ENCODE results near the gene IFI16. TPM values are rescaled to one million over a fixed set of nuclear protein-coding genes. Genes with fewer than 3 reads are reported as not detected.

IFI16 gene
- total RNA-seq, 1 experiment from 2014 or later, result 139 TPM

DNA sequence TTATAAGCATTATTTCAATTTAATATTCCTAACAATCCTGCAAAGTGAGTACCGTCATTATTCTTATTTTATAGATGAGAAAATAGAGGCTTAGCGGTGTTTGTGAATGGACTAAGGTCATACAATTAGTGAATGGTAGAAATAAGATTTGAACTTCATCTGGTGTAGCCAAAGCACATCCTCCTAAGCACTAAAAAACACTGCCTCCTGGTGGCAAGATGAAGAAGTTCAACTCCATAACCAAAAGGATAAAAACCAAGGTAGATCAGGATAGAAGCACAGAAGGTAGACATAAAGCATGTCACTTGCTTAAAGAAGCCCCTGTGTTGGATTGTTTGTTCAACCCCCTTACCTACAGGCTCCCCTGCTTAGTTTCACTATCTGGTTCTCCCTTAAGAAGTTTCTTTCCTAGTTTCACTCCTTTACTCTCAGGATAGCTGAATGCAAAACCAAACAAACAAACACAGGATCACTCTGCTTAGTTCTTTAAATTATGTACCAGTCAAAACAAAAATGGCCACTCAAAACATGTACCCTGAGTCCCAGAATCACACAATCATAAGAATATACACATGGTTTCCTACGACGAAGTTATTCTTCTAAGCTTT, 79.6 kb downstream of the IFI16 start:
- POLR2A ChIA-PET, result interaction anchor here (1.0 to 1.5 kb wide), 4 partner anchors 11 to 79 kb away, joined by 3 to 6 read pairs (median 6); partner anchors contain the start of gene IFI16
- intact Hi-C loops (cut with micrococcal nuclease), result no loop called here
- Mint-ChIP-seq H3K27ac (ENCODE audit: low read depth, unreplicated experiment) (no peak overlapping the region), H3K27me3 (ENCODE audit: insufficient read depth, unreplicated experiment) (no peaks in the 10 kb centered on the region), H3K4me3 (ENCODE audit: unreplicated experiment) (no peak overlapping the region), H3K9me3 (ENCODE audit: unreplicated experiment) (no peaks in the 10 kb centered on the region), H3K4me1 (ENCODE audit: insufficient read depth, unreplicated experiment) (peaks cover 32% of the 10 kb centered on the region), H3K36me3 (ENCODE audit: insufficient read depth, unreplicated experiment) (no peaks in the 10 kb centered on the region)
- DNase-seq (ENCODE audit: unreplicated experiment), result peak; percentile 29
- no TSS peak for BruUV-seq (replicated peaks)
- TF ChIP-seq, protein P1, sequence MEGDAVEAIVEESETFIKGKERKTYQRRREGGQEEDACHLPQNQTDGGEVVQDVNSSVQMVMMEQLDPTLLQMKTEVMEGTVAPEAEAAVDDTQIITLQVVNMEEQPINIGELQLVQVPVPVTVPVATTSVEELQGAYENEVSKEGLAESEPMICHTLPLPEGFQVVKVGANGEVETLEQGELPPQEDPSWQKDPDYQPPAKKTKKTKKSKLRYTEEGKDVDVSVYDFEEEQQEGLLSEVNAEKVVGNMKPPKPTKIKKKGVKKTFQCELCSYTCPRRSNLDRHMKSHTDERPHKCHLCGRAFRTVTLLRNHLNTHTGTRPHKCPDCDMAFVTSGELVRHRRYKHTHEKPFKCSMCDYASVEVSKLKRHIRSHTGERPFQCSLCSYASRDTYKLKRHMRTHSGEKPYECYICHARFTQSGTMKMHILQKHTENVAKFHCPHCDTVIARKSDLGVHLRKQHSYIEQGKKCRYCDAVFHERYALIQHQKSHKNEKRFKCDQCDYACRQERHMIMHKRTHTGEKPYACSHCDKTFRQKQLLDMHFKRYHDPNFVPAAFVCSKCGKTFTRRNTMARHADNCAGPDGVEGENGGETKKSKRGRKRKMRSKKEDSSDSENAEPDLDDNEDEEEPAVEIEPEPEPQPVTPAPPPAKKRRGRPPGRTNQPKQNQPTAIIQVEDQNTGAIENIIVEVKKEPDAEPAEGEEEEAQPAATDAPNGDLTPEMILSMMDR (IDR thresholded peaks at IDR 0.05; ENCODE audit: unreplicated experiment), result peak; percentile 52
- CTCF ChIA-PET, result interaction anchor here (0.6 to 2.7 kb wide), 25 partner anchors 10 to 1975 kb away, joined by 3 to 27 read pairs (median 3); partner anchors contain the start of genes AIM2 and IFI16

DNA sequence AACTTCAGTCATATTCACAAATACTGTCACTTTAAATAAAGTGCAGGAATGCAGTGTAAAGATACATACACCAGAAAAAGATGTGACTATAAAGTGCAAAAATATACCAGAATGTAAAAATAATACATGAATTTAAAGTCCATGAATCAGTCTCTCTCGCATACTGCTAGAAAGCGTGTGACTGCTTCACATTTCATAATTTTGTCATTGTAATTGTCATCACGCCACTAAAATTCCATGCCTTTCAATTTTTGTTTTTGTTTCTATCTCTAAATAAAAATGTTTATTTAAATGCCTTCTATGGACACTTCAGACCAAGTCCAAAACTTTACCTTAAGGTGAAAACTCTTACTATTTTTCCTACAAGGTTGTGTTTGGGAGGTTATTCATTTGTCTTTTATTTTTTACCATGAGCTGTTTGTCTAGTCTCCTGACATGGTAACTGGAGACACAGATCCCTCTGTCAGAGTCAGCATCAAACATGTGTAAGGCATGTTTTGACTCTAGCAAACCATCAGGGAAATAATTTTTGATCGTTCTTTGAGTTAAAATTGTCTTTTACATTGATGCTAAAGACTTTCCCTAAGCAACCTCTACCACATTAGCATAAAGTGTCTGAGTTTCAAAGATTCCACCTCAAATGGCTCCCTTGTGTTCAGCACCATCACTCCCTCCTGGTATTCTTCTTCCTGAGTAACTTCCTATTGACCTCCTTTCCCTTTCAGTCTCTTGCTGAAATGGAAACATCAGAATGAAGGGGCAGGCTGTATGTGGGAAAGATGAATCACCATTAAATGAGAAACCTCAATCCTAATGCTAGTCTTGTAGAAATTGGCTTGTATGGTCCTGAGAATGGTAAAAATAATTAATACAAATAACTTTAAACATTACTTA, 80.8 kb downstream of the IFI16 start:
- Mint-ChIP-seq H3K4me3 (ENCODE audit: unreplicated experiment) (no peak overlapping the region), H3K9me3 (ENCODE audit: unreplicated experiment) (no peaks in the 10 kb centered on the region), H3K4me1 (ENCODE audit: insufficient read depth, unreplicated experiment) (peaks cover 32% of the 10 kb centered on the region), H3K27ac (ENCODE audit: low read depth, unreplicated experiment) (peak overlapping the region; percentile 61), H3K27me3 (ENCODE audit: insufficient read depth, unreplicated experiment) (no peaks in the 10 kb centered on the region), H3K36me3 (ENCODE audit: insufficient read depth, unreplicated experiment) (no peaks in the 10 kb centered on the region)
- no TSS peak for BruUV-seq (replicated peaks)
- ChIA-PET POLR2A (interaction anchor here (0.6 to 1.5 kb wide), 6 partner anchors 8 to 833 kb away, joined by 3 to 6 read pairs (median 4); partner anchors contain the start of gene IFI16), CTCF (interaction anchor here (0.5 to 2.7 kb wide), 12 partner anchors 11 to 1108 kb away, joined by 3 to 12 read pairs (median 4); partner anchors contain the start of genes AIM2 and IFI16)
- TF ChIP-seq, protein P1 (IDR thresholded peaks at IDR 0.05; ENCODE audit: unreplicated experiment), result no peak
- peak; percentile 40 for DNase-seq (ENCODE audit: unreplicated experiment)
- intact Hi-C loops (cut with micrococcal nuclease), result no loop called here

DNA sequence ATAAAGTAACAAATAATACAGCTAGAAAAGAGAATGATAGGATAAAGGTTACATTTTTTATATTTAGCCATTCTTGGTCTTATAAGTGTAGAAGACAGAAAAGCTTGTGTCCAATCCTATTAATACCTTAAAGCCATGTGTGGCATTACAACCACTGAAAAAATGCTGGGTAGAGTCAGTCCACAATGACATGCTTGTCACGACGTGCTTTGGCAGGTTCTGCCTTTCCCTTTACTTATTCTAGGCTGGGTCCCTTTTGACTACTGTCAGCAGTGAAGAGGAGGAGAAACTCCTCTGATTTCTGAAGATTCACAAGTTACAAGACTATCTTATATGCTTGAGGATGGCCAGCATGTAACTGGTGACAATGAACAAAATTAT, 81.5 kb downstream of the IFI16 start:
- Mint-ChIP-seq H3K4me1 (ENCODE audit: insufficient read depth, unreplicated experiment) (peaks cover 32% of the 10 kb centered on the region), H3K36me3 (ENCODE audit: insufficient read depth, unreplicated experiment) (no peaks in the 10 kb centered on the region), H3K27me3 (ENCODE audit: insufficient read depth, unreplicated experiment) (no peaks in the 10 kb centered on the region), H3K4me3 (ENCODE audit: unreplicated experiment) (peak overlapping the region; percentile 6), H3K9me3 (ENCODE audit: unreplicated experiment) (no peaks in the 10 kb centered on the region), H3K27ac (ENCODE audit: low read depth, unreplicated experiment) (peak overlapping the region; percentile 61)
- no peak for DNase-seq (ENCODE audit: unreplicated experiment)
- TSS peak; percentile 64 for BruUV-seq (replicated peaks)
- CTCF ChIA-PET, result interaction anchor here (0.5 to 2.7 kb wide), 5 partner anchors 34 to 1109 kb away, joined by 3 to 12 read pairs (median 4); no protein-coding TSS in a partner anchor
- TF ChIP-seq, protein P1 (IDR thresholded peaks at IDR 0.05; ENCODE audit: unreplicated experiment), result no peak
- POLR2A ChIA-PET, result interaction anchor here (0.6 to 1.5 kb wide), 6 partner anchors 9 to 833 kb away, joined by 3 to 6 read pairs (median 4); partner anchors contain the start of gene IFI16
- intact Hi-C loops (cut with micrococcal nuclease), result no loop called here

DNA sequence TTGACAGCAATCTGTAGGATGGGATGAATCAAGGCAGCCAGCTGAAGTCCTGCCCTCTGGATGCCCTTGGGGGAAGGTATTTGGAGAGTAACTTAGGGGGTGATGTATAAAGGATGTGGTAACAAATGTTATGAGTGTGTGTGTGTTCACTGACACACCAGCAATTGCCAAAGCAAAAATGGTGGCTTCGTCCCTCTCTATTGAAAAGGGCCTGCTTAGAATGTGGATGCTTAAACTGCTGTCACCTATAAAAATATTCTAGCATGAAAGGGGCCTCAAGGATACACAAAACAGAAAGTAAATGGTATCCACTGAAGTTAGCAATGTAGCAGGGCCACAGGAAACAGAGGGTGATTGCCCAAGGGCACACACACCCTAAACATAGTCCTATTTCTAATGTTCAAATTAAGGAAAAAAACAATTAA, 81.9 kb downstream of the IFI16 start:
- intact Hi-C loops (cut with micrococcal nuclease), result no loop called here
- Mint-ChIP-seq H3K27ac (ENCODE audit: low read depth, unreplicated experiment) (peak overlapping the region; percentile 61), H3K9me3 (ENCODE audit: unreplicated experiment) (no peaks in the 10 kb centered on the region), H3K36me3 (ENCODE audit: insufficient read depth, unreplicated experiment) (no peaks in the 10 kb centered on the region), H3K4me1 (ENCODE audit: insufficient read depth, unreplicated experiment) (peaks cover 32% of the 10 kb centered on the region), H3K27me3 (ENCODE audit: insufficient read depth, unreplicated experiment) (no peaks in the 10 kb centered on the region), H3K4me3 (ENCODE audit: unreplicated experiment) (peak overlapping the region; percentile 6)
- ChIA-PET CTCF (interaction anchor here (0.6 to 2.7 kb wide), 5 partner anchors 13 to 1109 kb away, joined by 3 to 12 read pairs (median 4); no protein-coding TSS in a partner anchor), POLR2A (interaction anchor here (0.6 to 1.4 kb wide), 7 partner anchors 10 to 308 kb away, joined by 3 to 5 read pairs (median 3); partner anchors contain the start of gene IFI16)
- TF ChIP-seq, protein P1 (IDR thresholded peaks at IDR 0.05; ENCODE audit: unreplicated experiment), result no peak
- peak; percentile 86 for DNase-seq (ENCODE audit: unreplicated experiment)
- BruUV-seq (replicated peaks), result no TSS peak

All from MCF 10A (cell line).